HG03442 (cell line): Measurements from ENCODE around the gene MOV10L1.
"Not testable (repeated sequence)": the region's sequence is repeated elsewhere in the genome, so short reads cannot be mapped to it uniquely, and the experiment has no call there.

Source experiments
- ATAC-seq: cut with Tn5 transposase; IDR thresholded peaks from one replicate; pipeline ENCODE4 v1.9.1; 2021; ENCODE audit warnings: mild to moderate bottlenecking, moderate library complexity; ENCODE audit not compliant: unreplicated experiment

The MOV10L1 gene

GRCh38 chr22:50199829-50200460 is 110.1 kb downstream of the MOV10L1 start:
- ATAC-seq: peak; percentile 1

GRCh38 chr22:50200461-50201190 is 110.8 kb downstream of the MOV10L1 start, which contains the start of gene SELENOO:
Gene SELENOO (plus strand): TSS chr22:50201011. CDS start chr22:50201037, 26 bp downstream.
- peak; percentile 60 for ATAC-seq

GRCh38 chr22:50201191-50202129 is 111.7 kb downstream of the MOV10L1 start:
- peak; percentile 17 for ATAC-seq

- no peak for ATAC-seq
Observed at GRCh38 chr22:50202130-50202666, 112.4 kb downstream of the MOV10L1 start.

- no peak for ATAC-seq
Observed at GRCh38 chr22:50203288-50203687, 113.5 kb downstream of the MOV10L1 start.

- no peak for ATAC-seq
Observed at GRCh38 chr22:50204571-50204970, 114.8 kb downstream of the MOV10L1 start.

GRCh38 chr22:50204998-50205397 is 115.2 kb downstream of the MOV10L1 start:
- not testable (repeated sequence) for ATAC-seq

- ATAC-seq: no peak
Observed at GRCh38 chr22:50205781-50206569, 116.2 kb downstream of the MOV10L1 start.

GRCh38 chr22:50206599-50206998 is 116.8 kb downstream of the MOV10L1 start:
- no peak for ATAC-seq

GRCh38 chr22:50207383-50208140 is 117.8 kb downstream of the MOV10L1 start:
- ATAC-seq: no peak

- no peak for ATAC-seq
Observed at GRCh38 chr22:50208430-50208938, 118.7 kb downstream of the MOV10L1 start.

GRCh38 chr22:50208939-50209892 is 119.4 kb downstream of the MOV10L1 start:
- ATAC-seq: no peak

GRCh38 chr22:50209893-50210292 is 120.1 kb downstream of the MOV10L1 start:
- no peak for ATAC-seq

- ATAC-seq: no peak
Observed at GRCh38 chr22:50210378-50211139, 120.8 kb downstream of the MOV10L1 start.

GRCh38 chr22:50211147-50211546 is 121.3 kb downstream of the MOV10L1 start:
- no peak for ATAC-seq
